IPS-NIHi7 (cell line): ENCODE results near the gene BPIFA1.
A peak's percentile ranks its signal among the peaks of the same experiment; 100 is the strongest.

Experiments used
- DNase-seq: peaks from one replicate; pipeline ENCODE4 v3.0.0; 2012; ENCODE audit warnings: mixed read lengths; ENCODE audit errors: extremely low spot score

BPIFA1 gene

GRCh38 chr20:33235696-33236095 lies at the start of gene BPIFA1:
BPIFA1 (plus strand) TSS chr20:33235996; CDS start chr20:33237712, 1,716 bp downstream.
- DNase-seq: no peak

GRCh38 chr20:33187491-33187890 lies 48.3 kb upstream of the BPIFA1 start:
- DNase-seq: no peak

- no peak for DNase-seq
Observed at GRCh38 chr20:33188421-33188820, 47.4 kb upstream of the BPIFA1 start.

GRCh38 chr20:33191484-33191883 lies 44.3 kb upstream of the BPIFA1 start:
- DNase-seq: no peak

- DNase-seq: no peak
Observed at GRCh38 chr20:33191955-33192354, 43.8 kb upstream of the BPIFA1 start.

GRCh38 chr20:33192912-33193501 lies 42.8 kb upstream of the BPIFA1 start:
- peak; percentile 24 for DNase-seq

- no peak for DNase-seq
Observed at GRCh38 chr20:33199026-33199425, 36.8 kb upstream of the BPIFA1 start.

- DNase-seq: no peak
Observed at GRCh38 chr20:33202451-33202850, 33.3 kb upstream of the BPIFA1 start.

- DNase-seq: no peak
Observed at GRCh38 chr20:33203444-33203843, 32.4 kb upstream of the BPIFA1 start.

GRCh38 chr20:33209789-33210188 lies 26.0 kb upstream of the BPIFA1 start:
- DNase-seq: peak; percentile 91

GRCh38 chr20:33210371-33210770 lies 25.4 kb upstream of the BPIFA1 start:
- no peak for DNase-seq

GRCh38 chr20:33211817-33212424 lies 23.9 kb upstream of the BPIFA1 start:
- DNase-seq: peak; percentile 90

- no peak for DNase-seq
Observed at GRCh38 chr20:33217052-33217451, 18.7 kb upstream of the BPIFA1 start, which contains the start of gene BPIFA3. BPIFA3 (plus strand) TSS chr20:33217352; CDS start chr20:33217537, 185 bp downstream.

GRCh38 chr20:33224399-33224798 lies 11.4 kb upstream of the BPIFA1 start:
- DNase-seq: no peak

GRCh38 chr20:33229843-33230242 lies 6.0 kb upstream of the BPIFA1 start:
- no peak for DNase-seq

- DNase-seq: no peak
Observed at GRCh38 chr20:33231237-33231636, 4.6 kb upstream of the BPIFA1 start.

- no peak for DNase-seq
Observed at GRCh38 chr20:33232486-33233072, 3.2 kb upstream of the BPIFA1 start.

- DNase-seq: peak; percentile 83
Observed at GRCh38 chr20:33233129-33233774, 2.5 kb upstream of the BPIFA1 start.

- DNase-seq: no peak
Observed at GRCh38 chr20:33234050-33234449, 1.7 kb upstream of the BPIFA1 start.

GRCh38 chr20:33236351-33236750 lies 555 bp downstream of the BPIFA1 start:
- no peak for DNase-seq

- no peak for DNase-seq
Observed at GRCh38 chr20:33237989-33238388, 2.2 kb downstream of the BPIFA1 start.

GRCh38 chr20:33239418-33239817 lies 3.6 kb downstream of the BPIFA1 start:
- no peak for DNase-seq
